Prostate gland (tissue), 2 donors: ENCODE results near the gene SPOCK1. TPM values are rescaled to one million over a fixed set of nuclear protein-coding genes. Genes with fewer than 3 reads are reported as not detected.
A peak's percentile ranks its signal among the peaks of the same experiment; 100 is the strongest.

Experiments
- DNase-seq: peaks from one replicate; pipeline ENCODE4 v3.0.0-alpha.2; 2019; ENCODE audit warnings: low spot score
- H3K27ac ChIP-seq, 2 donors: fragments of 200-600 bp; sonication (generic); 2 replicates each; pipeline ENCODE4 v1.5.1; 2017 to 2019
- H3K27me3 ChIP-seq: fragments of 200-600 bp; sonication (generic); replicated peaks from 2 replicates; pipeline ENCODE4 v1.5.1; 2019; ENCODE audit not compliant: insufficient read depth
- H3K36me3 ChIP-seq, 2 donors: fragments of 200-600 bp; sonication (generic); 1 replicate in 1 of 2; 2 replicates in 1 of 2; pipeline versions ENCODE4 v1.5.1 to v1.8.1; 2017 to 2019
- H3K4me1 ChIP-seq: fragments of 200-600 bp; sonication (generic); replicated peaks from 2 replicates; pipeline ENCODE4 v1.5.1; 2019
- H3K4me3 ChIP-seq, 2 donors: fragments of 200-600 bp; sonication (generic); 2 replicates each; pipeline ENCODE4 v1.5.1; 2017 to 2019
- H3K9me3 ChIP-seq: fragments of 200-600 bp; sonication (generic); 2 replicates; pipeline ENCODE4 v1.5.1; 2017
- CTCF ChIP-seq, 4 experiments: fragments of 200-600 bp in 2 of 4; fragments of 450-650 bp in 2 of 4; sonication (generic) in 2 of 4; IDR thresholded peaks; 1 replicate in 3 of 4; 2 replicates in 1 of 4; pipeline ENCODE4 v1.5.1; 2016 to 2019; ENCODE audit warnings: antibody characterized with exemption in 4 of 4, mild to moderate bottlenecking in 2 of 4, moderate library complexity in 2 of 4
- POLR2A ChIP-seq: fragments of 450-650 bp; IDR thresholded peaks from one replicate; pipeline ENCODE4 v1.6.1; 2016; ENCODE audit warnings: antibody characterized with exemption, mild to moderate bottlenecking
- POLR2AphosphoS5 ChIP-seq: sonication (generic); formaldehyde crosslinking; IDR thresholded peaks from one replicate; pipeline ENCODE4 v1.6.1; 2017; ENCODE audit warnings: antibody characterized with exemption
- whole genome bisulfite sequencing: methylation state at CpG from one replicate; pipeline ENCODE4 v1.1.5; 2018; 5-methylcytosine and 5-hydroxymethylcytosine counted together
- intact Hi-C: fragments of 100-400 bp; cut with DNase I; formaldehyde crosslinking; loops from one replicate; pipeline ENCODE4 v1.14.2; 2022
- total RNA-seq, 2 donors: library from RNA; depleted of rRNA; stranded (reverse); fragments of >200 nt; gene quantifications; one replicate each; pipeline ENCODE4 v1.1.0, GENCODE V29; 2016

Gene SPOCK1
- total RNA-seq, 2 donors from 2014 or later: 89.4 to 92.9 TPM

DNA sequence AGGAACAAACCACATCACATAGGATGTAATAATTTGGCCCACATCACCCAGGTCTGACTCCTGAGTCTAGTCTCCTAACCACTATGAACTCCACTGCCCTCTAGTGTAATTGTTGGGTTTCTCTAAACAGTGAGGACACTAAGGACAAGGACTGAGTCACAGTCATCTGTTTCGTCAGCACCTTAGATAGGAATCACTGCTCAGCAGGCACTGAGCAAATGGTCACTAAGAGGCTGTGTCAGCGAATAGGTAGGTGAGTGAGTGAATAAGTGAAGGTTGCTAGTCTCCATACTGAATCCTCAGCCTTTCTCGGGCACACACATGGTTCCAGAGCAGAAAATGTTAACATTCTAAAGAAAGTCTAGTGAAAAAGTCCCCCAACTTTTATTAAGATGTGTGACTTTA lies 278.6 kb downstream of the SPOCK1 start:
- Histone ChIP-seq H3K36me3 (no peaks in the 10 kb centered on the region), H3K4me3 (no peak overlapping the region), H3K4me1 (peaks cover 5% of the 10 kb centered on the region), H3K9me3 (no peaks in the 10 kb centered on the region), H3K27me3 (no peaks in the 10 kb centered on the region), H3K27ac (no peak overlapping the region)
- no peak for DNase-seq
- intact Hi-C loops: no loop called here
- no peak for TF ChIP-seq POLR2A
- TF ChIP-seq POLR2AphosphoS5: peak; percentile 5
- TF ChIP-seq CTCF (IDR thresholded peaks at IDR 0.05): peak in 3 of 4 experiments; percentile 27 to 40 (median 33)
- 85% methylated on average over 3 of the region's 3 CpGs for WGBS

GRCh38 chr5:137218896-137219295 lies 280.2 kb downstream of the SPOCK1 start:
- Histone ChIP-seq H3K4me3 (no peak overlapping the region), H3K9me3 (no peaks in the 10 kb centered on the region), H3K36me3 (no peaks in the 10 kb centered on the region), H3K4me1 (peaks cover 5% of the 10 kb centered on the region), H3K27me3 (no peaks in the 10 kb centered on the region), H3K27ac (peak overlapping the region; percentile 47 to 75)
- intact Hi-C loops: no loop called here
- TF ChIP-seq POLR2AphosphoS5 (peak; percentile 31), POLR2A (no peak)
- DNase-seq: peak; percentile 58
- WGBS: 12% methylated on average over 1 of the region's 1 CpG

- peak; percentile 49 for DNase-seq
- TF ChIP-seq POLR2A: no peak
- no peak for TF ChIP-seq CTCF (IDR thresholded peaks at IDR 0.05)
- TF ChIP-seq POLR2AphosphoS5: peak; percentile 46
- Histone ChIP-seq H3K36me3 (no peaks in the 10 kb centered on the region), H3K4me1 (peaks cover 5% of the 10 kb centered on the region), H3K27me3 (no peaks in the 10 kb centered on the region), H3K27ac (peak overlapping the region; percentile 47 to 75), H3K4me3 (no peak overlapping the region), H3K9me3 (no peaks in the 10 kb centered on the region)
- 0% methylated on average over 1 of the region's 1 CpG for WGBS
- intact Hi-C loops: no loop called here
Observed at GRCh38 chr5:137218471-137218870, 280.7 kb downstream of the SPOCK1 start.

GRCh38 chr5:137217599-137218200 lies 281.4 kb downstream of the SPOCK1 start:
- H3K27me3 ChIP-seq: no peaks in the 10 kb centered on the region
- no peaks in the 10 kb centered on the region for H3K9me3 ChIP-seq
- 76% methylated on average over 6 of the region's 6 CpGs for WGBS
- TF ChIP-seq POLR2AphosphoS5 (no peak), POLR2A (no peak), CTCF (IDR thresholded peaks at IDR 0.05) (no peak)
- H3K36me3 ChIP-seq: no peaks in the 10 kb centered on the region
- intact Hi-C loops: no loop called here
- DNase-seq: no peak
- peaks cover 5% of the 10 kb centered on the region for H3K4me1 ChIP-seq
- H3K27ac ChIP-seq: peak overlapping the region; percentile 47 to 75
- H3K4me3 ChIP-seq: no peak overlapping the region

GRCh38 chr5:137216976-137217598 lies 282.0 kb downstream of the SPOCK1 start:
- no peak for DNase-seq
- WGBS: 76% methylated on average over 5 of the region's 5 CpGs

More at GRCh38 chr5:137216976-137217598, 282.0 kb downstream of the SPOCK1 start:
- intact Hi-C loops: no loop called here
- no peaks in the 10 kb centered on the region for H3K9me3 ChIP-seq
- no peaks in the 10 kb centered on the region for H3K27me3 ChIP-seq
- no peak overlapping the region for H3K4me3 ChIP-seq
- H3K27ac ChIP-seq: peak overlapping the region; percentile 35 to 53
- TF ChIP-seq POLR2A (no peak), POLR2AphosphoS5 (peak; percentile 29), CTCF (IDR thresholded peaks at IDR 0.05) (no peak)
- peaks cover 5% of the 10 kb centered on the region for H3K4me1 ChIP-seq
- H3K36me3 ChIP-seq: no peaks in the 10 kb centered on the region
